B cell (primary cell): ENCODE measurements around the gene NFATC1. TPM values are rescaled to one million over a fixed set of nuclear protein-coding genes. Genes with fewer than 3 reads are reported as not detected.

Source experiments
- ATAC-seq: fragments of 200-7000 bp; cut with Tn5 transposase; one replicate; pipeline ENCODE4 v1.10.0; 2021; ENCODE audit warnings: low read depth, mild to moderate bottlenecking, moderate number of reproducible peaks, moderate library complexity
- CTCF ChIA-PET: fragments of 350-600 bp; sonication (Branson Sonifier 250); formaldehyde crosslinking; loops from one replicate; lab custom pipeline; 2021; ENCODE audit warnings: antibody characterized with exemption, inconsistent platforms; lab: Charles Lee
- POLR2A ChIA-PET: fragments of 350-600 bp; sonication (Branson Sonifier 250); formaldehyde crosslinking; loops from one replicate; lab custom pipeline; 2021; ENCODE audit warnings: antibody characterized with exemption; lab: Charles Lee
- DNase-seq: peaks from one replicate; pipeline ENCODE4 v3.0.0; 2013
- H2AFZ ChIP-seq: 2 replicates; pipeline ENCODE4 v1.6.1; 2012; ENCODE audit warnings: mild to moderate bottlenecking, low read depth, low read length; ENCODE audit not compliant: insufficient read depth, poor library complexity, severe bottlenecking
- H3K27ac ChIP-seq, 2 donors: 1 replicate in 1 of 2; 2 replicates in 1 of 2; pipeline ENCODE4 v1.5.1; 2012 to 2013; ENCODE audit warnings: low read length in 2 of 2, mild to moderate bottlenecking in 2 of 2, moderate library complexity in 1 of 2
- H3K27me3 ChIP-seq, 4 experiments: fragments of 200-600 bp in 1 of 4; sonication (generic) in 1 of 4; replicated peaks in 1 of 4; 1 replicate in 2 of 4; 2 replicates in 2 of 4; pipeline versions ENCODE4 v1.6.1 to v1.7.0; 2013 to 2016; ENCODE audit warnings: low read length in 3 of 4, mild to moderate bottlenecking in 2 of 4, mixed read lengths in 1 of 4, moderate library complexity in 1 of 4; ENCODE audit not compliant: insufficient read depth in 4 of 4, control insufficient read depth in 3 of 4; ENCODE audit errors: control extremely low read depth in 1 of 4
- H3K36me3 ChIP-seq, 2 experiments: replicated peaks in 1 of 2; 1 replicate in 1 of 2; 2 replicates in 1 of 2; pipeline versions ENCODE4 v1.6.1 to v1.7.1; 2013; ENCODE audit warnings: low read length in 1 of 2; ENCODE audit not compliant: insufficient read depth in 2 of 2, control insufficient read depth in 1 of 2; ENCODE audit errors: control extremely low read depth in 1 of 2, extremely low read depth in 1 of 2
- H3K4me1 ChIP-seq, 2 donors: fragments of 200-600 bp in 1 of 2; sonication (generic) in 1 of 2; 1 replicate in 1 of 2; 2 replicates in 1 of 2; pipeline versions ENCODE4 v1.5.1 to v1.6.1; 2013 to 2017; ENCODE audit warnings: low read length in 2 of 2; ENCODE audit not compliant: control insufficient read depth in 2 of 2, insufficient read depth in 2 of 2
- H3K4me2 ChIP-seq: replicated peaks from 2 replicates; pipeline ENCODE3; 2012; ENCODE audit warnings: mild to moderate bottlenecking, low read depth, low read length; ENCODE audit not compliant: poor library complexity, severe bottlenecking
- H3K4me3 ChIP-seq, 5 experiments: fragments of 200-600 bp in 1 of 5; sonication (generic) in 1 of 5; 1 replicate in 3 of 5; 2 replicates in 2 of 5; pipeline versions ENCODE4 v1.5.1 to v1.7.0; 2011 to 2016; ENCODE audit warnings: low read length in 4 of 5, mild to moderate bottlenecking in 4 of 5, low read depth in 2 of 5, control low read depth in 1 of 5, moderate library complexity in 1 of 5; ENCODE audit not compliant: insufficient read depth in 1 of 5; ENCODE audit errors: control extremely low read depth in 1 of 5, extremely low read depth in 1 of 5
- H3K79me2 ChIP-seq: fragments of 200-600 bp; sonication (generic); one replicate; pipeline ENCODE4 v1.6.0; 2016; ENCODE audit warnings: low read length; ENCODE audit not compliant: control insufficient read depth, insufficient read depth
- H3K9ac ChIP-seq: fragments of 200-600 bp; sonication (generic); 2 replicates; pipeline ENCODE4 v1.6.1; 2017; ENCODE audit warnings: mild to moderate bottlenecking, low read length, moderate library complexity
- H3K9me3 ChIP-seq, 3 donors: one replicate each; pipeline versions ENCODE4 v1.6.1 to v1.7.1; 2013; ENCODE audit warnings: low read length in 2 of 3; ENCODE audit not compliant: control insufficient read depth in 2 of 3, insufficient read depth in 1 of 3; ENCODE audit errors: control extremely low read depth in 1 of 3
- H4K20me1 ChIP-seq: 2 replicates; pipeline ENCODE4 v1.6.0; 2012; ENCODE audit warnings: mild to moderate bottlenecking, low read length; ENCODE audit not compliant: insufficient read depth, control insufficient read depth, poor library complexity, severe bottlenecking
- H3K27ac Mint-ChIP-seq: one replicate; pipeline ENCODE4 v1.8.0; 2021; ENCODE audit warnings: mixed read lengths
- H3K27me3 Mint-ChIP-seq: one replicate; pipeline ENCODE4 v1.8.0; 2021; ENCODE audit warnings: mixed read lengths
- H3K4me1 Mint-ChIP-seq: one replicate; pipeline ENCODE4 v1.8.0; 2021; ENCODE audit warnings: mixed read lengths
- H3K4me3 Mint-ChIP-seq: one replicate; pipeline ENCODE4 v1.8.0; 2021; ENCODE audit warnings: mixed read lengths
- H3K9me3 Mint-ChIP-seq: one replicate; pipeline ENCODE4 v1.8.0; 2022; ENCODE audit warnings: mixed read lengths; ENCODE audit not compliant: insufficient read depth
- CTCF ChIP-seq: fragments of 200-600 bp; IDR thresholded peaks from one replicate; pipeline ENCODE4 v1.8.0; 2022; ENCODE audit warnings: antibody characterized with exemption, mild to moderate bottlenecking
- EZH2 ChIP-seq: IDR thresholded peaks from 2 replicates; pipeline ENCODE4 v1.6.1; 2012; ENCODE audit warnings: borderline replicate concordance, low read depth, mild to moderate bottlenecking, moderate library complexity, low read length; ENCODE audit not compliant: insufficient read depth, poor library complexity, severe bottlenecking
- WGBS: methylation state at CpG from one replicate; pipeline ENCODE4 v1.1.5; 2013; ENCODE audit warnings: missing lambda C conversion rate; ENCODE audit not compliant: insufficient coverage; 5-methylcytosine and 5-hydroxymethylcytosine counted together
- intact Hi-C: fragments of 100-400 bp; cut with micrococcal nuclease; formaldehyde crosslinking; loops from one replicate; pipeline ENCODE4 v1.10.0; 2022
- polyA plus RNA-seq: library from polyadenylated mRNA; depleted of rRNA; stranded (reverse); fragments of >200 nt; gene quantifications from 2 replicates; pipeline ENCODE4 v1.2.3, GENCODE V29; 2012
- total RNA-seq, 2 donors: library from RNA; stranded (reverse); fragments of 120-200 nt in 1 of 2; gene quantifications; 1 replicate in 1 of 2; 2 replicates in 1 of 2; pipeline versions ENCODE4 v1.2.3 to v1.2.4, GENCODE V29; 2013 to 2022

The NFATC1 gene
- total and polyA plus RNA-seq, 2 donors (not counting 1 experiment from before 2014, with no cell fraction given): 32.2 to 108 TPM

- peaks cover 0 to 61% of the 10 kb centered on the region in 2 experiments for H3K36me3 ChIP-seq
- ChIA-PET POLR2A (no interaction called here), CTCF (no interaction called here)
- no peak overlapping the region for H3K27ac ChIP-seq
- H3K4me3 ChIP-seq: no peak overlapping the region
- H3K9ac ChIP-seq: no peak overlapping the region
- DNase-seq: no peak
- Mint-ChIP-seq H3K9me3 (no peaks in the 10 kb centered on the region), H3K4me1 (no peaks in the 10 kb centered on the region), H3K27ac (no peak overlapping the region), H3K4me3 (no peak overlapping the region), H3K27me3 (no peaks in the 10 kb centered on the region)
- no peaks in the 10 kb centered on the region for H3K27me3 ChIP-seq
- H3K4me1 ChIP-seq: no peaks in the 10 kb centered on the region
- TF ChIP-seq EZH2: no peak
- peaks cover 42% of the 10 kb centered on the region for H3K79me2 ChIP-seq
- ATAC-seq: no peak
- intact Hi-C loops: no loop called here
- peaks cover 39% of the 10 kb centered on the region for H4K20me1 ChIP-seq
- H3K9me3 ChIP-seq: peaks cover 0 to 21% (median 0%) of the 10 kb centered on the region in 3 donors
- no peak overlapping the region for H2AFZ ChIP-seq
- WGBS: 94% methylated on average over 21 of the region's 25 CpGs
- H3K4me2 ChIP-seq: no peak overlapping the region
These were observed 83.5 kb downstream of the NFATC1 start for GRCh38 chr18:79479116-79479760.

GRCh38 chr18:79479761-79480161, 84.0 kb downstream of the NFATC1 start:
- no peak overlapping the region for H3K27ac ChIP-seq
- ChIA-PET CTCF (no interaction called here), POLR2A (no interaction called here)
- WGBS: 95% methylated on average over 20 of the region's 20 CpGs
- H3K4me3 ChIP-seq: no peak overlapping the region
- no peak for DNase-seq
- peaks cover 0 to 16% (median 0%) of the 10 kb centered on the region in 3 donors for H3K9me3 ChIP-seq
- intact Hi-C loops: no loop called here
- no peak overlapping the region for H2AFZ ChIP-seq
- peaks cover 47% of the 10 kb centered on the region for H3K79me2 ChIP-seq
- H3K4me1 ChIP-seq: no peaks in the 10 kb centered on the region
- no peaks in the 10 kb centered on the region for H3K27me3 Mint-ChIP-seq
- H3K4me2 ChIP-seq: no peak overlapping the region
- peaks cover 3% of the 10 kb centered on the region for H3K4me1 Mint-ChIP-seq
- no peak overlapping the region for H3K27ac Mint-ChIP-seq
- TF ChIP-seq CTCF (no peak), EZH2 (no peak)
- no peaks in the 10 kb centered on the region for H3K9me3 Mint-ChIP-seq
- no peak overlapping the region for H3K4me3 Mint-ChIP-seq
- H4K20me1 ChIP-seq: peaks cover 44% of the 10 kb centered on the region
- ATAC-seq: no peak
- peaks cover 0 to 66% of the 10 kb centered on the region in 2 experiments for H3K36me3 ChIP-seq
- H3K27me3 ChIP-seq: no peaks in the 10 kb centered on the region
- H3K9ac ChIP-seq: no peak overlapping the region
